Stimulated activated CD4-positive, alpha-beta T cell treated with anti-CD3 and anti-CD28 coated beads, Interleukin-15, amount 100 ng/mL, for 48 hours (primary cell): ENCODE results near the gene PM20D1.
"Not testable (repeated sequence)": the region's sequence is repeated elsewhere in the genome, so short reads cannot be mapped to it uniquely, and the experiment has no call there.

Source experiments
- DNase-seq, 2 donors: peaks; one replicate each; pipeline ENCODE4 v3.0.0-alpha.2; 2020; ENCODE audit warnings: low read depth in 2 of 2

PM20D1 gene

GRCh38 chr1:205842229-205842628 lies 7.7 kb downstream of the PM20D1 start:
- no peak for DNase-seq

- no peak for DNase-seq
These were observed 9.6 kb downstream of the PM20D1 start for GRCh38 chr1:205840146-205840923.

- no peak for DNase-seq
These were observed 12.5 kb downstream of the PM20D1 start for GRCh38 chr1:205837382-205837970.

- no peak for DNase-seq
These were observed 15.2 kb downstream of the PM20D1 start for GRCh38 chr1:205834751-205835150.

- no peak for DNase-seq
These were observed 17.6 kb downstream of the PM20D1 start for GRCh38 chr1:205832326-205832751.

- DNase-seq: no peak
These were observed 22.3 kb downstream of the PM20D1 start for GRCh38 chr1:205827623-205828022.

GRCh38 chr1:205826995-205827394 lies 22.9 kb downstream of the PM20D1 start:
- no peak for DNase-seq

- DNase-seq: no peak
These were observed 23.7 kb downstream of the PM20D1 start for GRCh38 chr1:205826016-205826806.

GRCh38 chr1:205824180-205824579 lies 25.8 kb downstream of the PM20D1 start:
- DNase-seq: no peak

- DNase-seq: not testable (repeated sequence)
These were observed 26.7 kb downstream of the PM20D1 start for GRCh38 chr1:205823260-205823659.

- DNase-seq: no peak
These were observed 27.5 kb downstream of the PM20D1 start for GRCh38 chr1:205822397-205822796.

- no peak for DNase-seq
These were observed 31.9 kb downstream of the PM20D1 start for GRCh38 chr1:205817988-205818387.

- DNase-seq: no peak
These were observed 32.6 kb downstream of the PM20D1 start for GRCh38 chr1:205817364-205817763.

- peak in 1 of 2 donors; percentile 24 for DNase-seq
These were observed 36.2 kb downstream of the PM20D1 start for GRCh38 chr1:205813755-205814058.

GRCh38 chr1:205812878-205813754 lies 36.8 kb downstream of the PM20D1 start, which contains the start of gene SLC41A1:
TSS of gene SLC41A1 (minus strand) at chr1:205813198. CDS start at chr1:205810441, 2,757 bp downstream.
- DNase-seq: peak; percentile 80 to 86

- peak; percentile 4 for DNase-seq
These were observed 37.6 kb downstream of the PM20D1 start for GRCh38 chr1:205812271-205812877.

GRCh38 chr1:205811660-205812059 lies 38.3 kb downstream of the PM20D1 start:
- no peak for DNase-seq

GRCh38 chr1:205810448-205811157 lies 39.3 kb downstream of the PM20D1 start:
- DNase-seq: no peak

GRCh38 chr1:205809942-205810345 lies 40.0 kb downstream of the PM20D1 start:
- no peak for DNase-seq

- DNase-seq: no peak
These were observed 40.5 kb downstream of the PM20D1 start for GRCh38 chr1:205809469-205809868.
